Liver (tissue), 9 donors: ENCODE data around the gene BCL2L11. TPM values are rescaled to one million over a fixed set of nuclear protein-coding genes. Genes with fewer than 3 reads are reported as not detected.
A peak's percentile ranks its signal among the peaks of the same experiment; 100 is the strongest.

Experiments
- DNase-seq: peaks from one replicate; pipeline ENCODE4 v3.0.0-alpha.2; 2017; ENCODE audit warnings: low spot score
- H3K27ac ChIP-seq, 2 donors: one replicate each; pipeline ENCODE4 v1.7.0; 2013; ENCODE audit warnings: inconsistent platforms in 2 of 2, low read length in 2 of 2, control low read depth in 1 of 2, low read depth in 1 of 2, mild to moderate bottlenecking in 1 of 2
- H3K27me3 ChIP-seq, 4 donors: one replicate each; pipeline versions ENCODE4 v1.6.1 to v1.7.0; 2013; ENCODE audit warnings: low read length in 3 of 4, inconsistent platforms in 1 of 4, mild to moderate bottlenecking in 1 of 4, moderate library complexity in 1 of 4; ENCODE audit not compliant: control insufficient read depth in 4 of 4, insufficient read depth in 4 of 4
- H3K36me3 ChIP-seq, 4 donors: one replicate each; pipeline versions ENCODE4 v1.6.1 to v1.7.0; 2013; ENCODE audit warnings: low read length in 3 of 4, mild to moderate bottlenecking in 3 of 4, low read depth in 1 of 4, moderate library complexity in 1 of 4; ENCODE audit not compliant: control insufficient read depth in 4 of 4, insufficient read depth in 3 of 4
- H3K4me1 ChIP-seq, 4 donors: one replicate each; pipeline versions ENCODE4 v1.6.1 to v1.7.0; 2013; ENCODE audit warnings: low read length in 3 of 4, mild to moderate bottlenecking in 3 of 4, moderate library complexity in 1 of 4; ENCODE audit not compliant: control insufficient read depth in 4 of 4, insufficient read depth in 4 of 4
- H3K4me3 ChIP-seq, 3 donors: one replicate each; pipeline versions ENCODE4 v1.6.1 to v1.7.0; 2013; ENCODE audit warnings: low read length in 3 of 3, control low read depth in 1 of 3, low read depth in 1 of 3, mild to moderate bottlenecking in 1 of 3
- H3K9ac ChIP-seq, 2 donors: one replicate each; pipeline ENCODE4 v1.7.0; 2013; ENCODE audit warnings: low read length in 2 of 2, mild to moderate bottlenecking in 2 of 2, moderate library complexity in 2 of 2, control low read depth in 1 of 2, low read depth in 1 of 2
- H3K9me3 ChIP-seq, 4 donors: one replicate each; pipeline versions ENCODE4 v1.6.1 to v1.7.0; 2013; ENCODE audit warnings: low read length in 3 of 4; ENCODE audit not compliant: control insufficient read depth in 4 of 4
- EGR1 ChIP-seq, 2 donors: IDR thresholded peaks; 2 replicates each; pipeline ENCODE4 v1.6.1; 2016 to 2018; ENCODE audit warnings: antibody characterized with exemption in 2 of 2, low read depth in 2 of 2
- FOXA1 ChIP-seq: IDR thresholded peaks from 2 replicates; pipeline ENCODE4 v1.6.1; 2016; ENCODE audit warnings: antibody characterized with exemption
- FOXA2 ChIP-seq: IDR thresholded peaks from 2 replicates; pipeline ENCODE4 v1.6.1; 2016; ENCODE audit warnings: antibody characterized with exemption
- GABPA ChIP-seq, 2 donors: IDR thresholded peaks in 1 of 2; conservative IDR thresholded peaks in 1 of 2; 2 replicates each; pipeline ENCODE4 v1.6.1; 2016; ENCODE audit warnings: antibody characterized with exemption in 2 of 2, mild to moderate bottlenecking in 1 of 2, moderate library complexity in 1 of 2
- HNF4A ChIP-seq, 2 donors: conservative IDR thresholded peaks; 2 replicates each; pipeline ENCODE4 v1.6.1; 2016; ENCODE audit warnings: antibody characterized with exemption in 2 of 2, mild to moderate bottlenecking in 2 of 2
- HNF4G ChIP-seq: IDR thresholded peaks from 2 replicates; pipeline ENCODE4 v1.6.1; 2016; ENCODE audit warnings: antibody characterized with exemption
- JUND ChIP-seq, 2 donors: IDR thresholded peaks; 2 replicates each; pipeline ENCODE4 v1.6.1; 2016; ENCODE audit warnings: antibody characterized with exemption in 2 of 2
- NR2F2 ChIP-seq: IDR thresholded peaks from 2 replicates; pipeline ENCODE4 v1.6.1; 2016; ENCODE audit warnings: antibody characterized with exemption
- RAD21 ChIP-seq, 2 donors: IDR thresholded peaks; 2 replicates each; pipeline ENCODE4 v1.6.1; 2016; ENCODE audit warnings: antibody characterized with exemption in 2 of 2, mild to moderate bottlenecking in 2 of 2
- RXRA ChIP-seq, 2 donors: IDR thresholded peaks; 2 replicates each; pipeline ENCODE4 v1.6.1; 2017 to 2018; ENCODE audit warnings: antibody characterized with exemption in 2 of 2, mild to moderate bottlenecking in 1 of 2
- TAF1 ChIP-seq: conservative IDR thresholded peaks from 2 replicates; pipeline ENCODE4 v1.6.1; 2016; ENCODE audit warnings: antibody characterized with exemption, mild to moderate bottlenecking
- YY1 ChIP-seq: IDR thresholded peaks from 2 replicates; pipeline ENCODE4 v1.6.1; 2016; ENCODE audit warnings: antibody characterized with exemption, mild to moderate bottlenecking
- WGBS: extraction: QIAGEN DNeasy Blood & Tissue Kit; methylation state at CpG from one replicate; pipeline ENCODE4 v1.1.7; 2013; 5-methylcytosine and 5-hydroxymethylcytosine counted together
- polyA plus RNA-seq, 2 donors: library from polyadenylated mRNA; stranded (reverse) in 1 of 2; unstranded in 1 of 2; fragments of 200-250 nt in 1 of 2; fragments of >200 nt in 1 of 2; fragmentation: Nextera tagmentation in 1 of 2; extraction: Ambion mirVana in 1 of 2; gene quantifications; one replicate each; pipeline versions ENCODE4 v1.2.1 to v1.2.3, GENCODE V29; 2013 to 2015
- total RNA-seq, 2 donors: library from RNA; depleted of rRNA; stranded (reverse); fragments of >200 nt; gene quantifications; one replicate each; pipeline ENCODE4 v1.2.3, GENCODE V29; 2014
- TF ChIP-seq, protein P1 (sequence below): fragments of 150-350 bp; IDR thresholded peaks from 2 replicates; pipeline ENCODE4 v1.5.1; 2017; ENCODE audit warnings: improper control_type of control experiment, low read depth, low read length; ENCODE audit not compliant: missing input control
- TF ChIP-seq, protein P2 (sequence below): IDR thresholded peaks from 2 replicates; pipeline ENCODE4 v1.6.1; 2016; ENCODE audit warnings: antibody characterized with exemption
- TF ChIP-seq, protein P3 (sequence below): IDR thresholded peaks from 2 replicates; pipeline ENCODE4 v1.6.1; 2016; ENCODE audit warnings: antibody characterized with exemption, mild to moderate bottlenecking
- donor health status: healthy.
- donor health status: healthy.
- donor health status: healthy.
- donor health status: healthy.
- donor health status: healthy.

BCL2L11 gene
- total and polyA plus RNA-seq, 4 donors: 5.0 to 19.5 (median 12.2) TPM

DNA sequence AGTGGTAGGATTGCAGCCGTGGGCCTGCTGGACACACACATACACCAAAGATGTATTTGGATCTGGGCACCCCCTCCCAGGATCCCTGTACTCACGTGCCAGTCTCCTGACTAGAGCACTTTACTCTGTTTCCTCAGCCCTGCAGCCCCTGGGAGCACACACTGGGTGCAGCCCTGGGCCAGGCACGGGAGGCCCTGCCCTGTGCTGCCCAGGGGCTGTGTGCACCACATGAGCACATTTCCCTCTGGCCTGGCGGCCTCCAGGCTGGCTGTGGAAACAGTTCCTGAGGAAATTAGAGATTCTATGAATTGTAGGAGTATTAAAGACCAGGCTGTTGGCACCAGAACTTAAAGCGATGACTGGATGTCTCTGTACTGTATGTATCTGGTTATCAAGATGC lies 45.4 kb downstream of the BCL2L11 start:
- 96% methylated on average over 5 of the region's 5 CpGs for WGBS
- Histone ChIP-seq H3K27me3 (no peaks in the 10 kb centered on the region), H3K36me3 (peaks cover 3 to 33% (median 22%) of the 10 kb centered on the region in 4 donors), H3K9ac (no peak overlapping the region), H3K4me1 (peaks cover 9 to 21% (median 18%) of the 10 kb centered on the region in 4 donors), H3K4me3 (no peak overlapping the region), H3K9me3 (no peaks in the 10 kb centered on the region), H3K27ac (no peak overlapping the region)
- no peak for DNase-seq
- TF ChIP-seq GABPA (IDR thresholded peaks at IDR 0.05 in 1 of 2, conservative IDR thresholded peaks at IDR 0.05 in 1 of 2) (no peak), FOXA1 (no peak), EGR1 (IDR thresholded peaks at IDR 0.05; ENCODE audit: low read depth in 2 of 2) (no peak), NR2F2 (no peak), HNF4G (no peak)
- TF ChIP-seq, protein P1, sequence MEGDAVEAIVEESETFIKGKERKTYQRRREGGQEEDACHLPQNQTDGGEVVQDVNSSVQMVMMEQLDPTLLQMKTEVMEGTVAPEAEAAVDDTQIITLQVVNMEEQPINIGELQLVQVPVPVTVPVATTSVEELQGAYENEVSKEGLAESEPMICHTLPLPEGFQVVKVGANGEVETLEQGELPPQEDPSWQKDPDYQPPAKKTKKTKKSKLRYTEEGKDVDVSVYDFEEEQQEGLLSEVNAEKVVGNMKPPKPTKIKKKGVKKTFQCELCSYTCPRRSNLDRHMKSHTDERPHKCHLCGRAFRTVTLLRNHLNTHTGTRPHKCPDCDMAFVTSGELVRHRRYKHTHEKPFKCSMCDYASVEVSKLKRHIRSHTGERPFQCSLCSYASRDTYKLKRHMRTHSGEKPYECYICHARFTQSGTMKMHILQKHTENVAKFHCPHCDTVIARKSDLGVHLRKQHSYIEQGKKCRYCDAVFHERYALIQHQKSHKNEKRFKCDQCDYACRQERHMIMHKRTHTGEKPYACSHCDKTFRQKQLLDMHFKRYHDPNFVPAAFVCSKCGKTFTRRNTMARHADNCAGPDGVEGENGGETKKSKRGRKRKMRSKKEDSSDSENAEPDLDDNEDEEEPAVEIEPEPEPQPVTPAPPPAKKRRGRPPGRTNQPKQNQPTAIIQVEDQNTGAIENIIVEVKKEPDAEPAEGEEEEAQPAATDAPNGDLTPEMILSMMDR: no peak
- TF ChIP-seq, protein P2, sequence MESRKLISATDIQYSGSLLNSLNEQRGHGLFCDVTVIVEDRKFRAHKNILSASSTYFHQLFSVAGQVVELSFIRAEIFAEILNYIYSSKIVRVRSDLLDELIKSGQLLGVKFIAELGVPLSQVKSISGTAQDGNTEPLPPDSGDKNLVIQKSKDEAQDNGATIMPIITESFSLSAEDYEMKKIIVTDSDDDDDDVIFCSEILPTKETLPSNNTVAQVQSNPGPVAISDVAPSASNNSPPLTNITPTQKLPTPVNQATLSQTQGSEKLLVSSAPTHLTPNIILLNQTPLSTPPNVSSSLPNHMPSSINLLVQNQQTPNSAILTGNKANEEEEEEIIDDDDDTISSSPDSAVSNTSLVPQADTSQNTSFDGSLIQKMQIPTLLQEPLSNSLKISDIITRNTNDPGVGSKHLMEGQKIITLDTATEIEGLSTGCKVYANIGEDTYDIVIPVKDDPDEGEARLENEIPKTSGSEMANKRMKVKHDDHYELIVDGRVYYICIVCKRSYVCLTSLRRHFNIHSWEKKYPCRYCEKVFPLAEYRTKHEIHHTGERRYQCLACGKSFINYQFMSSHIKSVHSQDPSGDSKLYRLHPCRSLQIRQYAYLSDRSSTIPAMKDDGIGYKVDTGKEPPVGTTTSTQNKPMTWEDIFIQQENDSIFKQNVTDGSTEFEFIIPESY: no peak

DNA sequence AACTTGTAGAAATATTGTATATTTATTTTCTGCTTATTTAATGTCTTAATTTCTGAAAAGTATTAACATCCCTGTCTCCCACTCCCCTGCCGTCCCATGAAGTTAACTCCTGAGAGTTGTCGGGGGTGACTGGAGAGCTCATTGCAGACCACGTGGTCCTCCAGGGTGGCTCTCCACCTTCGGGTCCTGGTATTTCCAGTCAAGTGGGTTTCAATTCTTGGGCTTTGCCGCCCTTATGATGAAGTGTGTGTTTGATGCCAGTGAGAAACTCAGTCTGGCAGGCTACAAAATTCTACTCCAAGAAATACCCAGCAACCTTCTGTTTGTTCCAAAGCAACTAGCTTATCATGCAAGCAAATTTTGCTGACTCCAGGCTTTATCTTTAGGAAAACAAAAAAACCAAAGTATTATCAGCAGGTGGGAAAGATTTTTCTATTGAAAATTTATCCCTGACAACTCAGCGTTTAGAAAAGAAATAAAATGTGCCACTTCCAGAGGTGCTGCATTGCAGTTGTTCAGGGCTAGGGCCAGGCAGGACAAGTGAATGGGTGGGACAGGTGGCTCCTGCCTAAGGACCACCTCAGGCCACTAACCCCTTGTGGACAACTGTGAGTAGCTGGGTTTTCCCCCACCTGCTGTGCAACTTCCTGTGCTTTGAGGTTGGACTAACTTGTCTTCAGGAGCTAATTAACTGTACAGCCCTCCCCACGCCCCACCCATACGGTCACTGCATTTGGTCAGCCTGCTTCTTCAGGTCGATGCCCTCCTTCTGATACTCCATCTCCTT lies 46.6 kb downstream of the BCL2L11 start:
- H3K36me3 ChIP-seq: peaks cover 3 to 33% (median 22%) of the 10 kb centered on the region in 4 donors
- H3K27ac ChIP-seq: no peak overlapping the region
- no peaks in the 10 kb centered on the region for H3K27me3 ChIP-seq
- DNase-seq: peak; percentile 51
- no peak overlapping the region for H3K4me3 ChIP-seq
- no peak for TF ChIP-seq GABPA (IDR thresholded peaks at IDR 0.05 in 1 of 2, conservative IDR thresholded peaks at IDR 0.05 in 1 of 2)
- no peak for TF ChIP-seq FOXA1
- no peak for TF ChIP-seq JUND (IDR thresholded peaks at IDR 0.05)
- TF ChIP-seq NR2F2: no peak
- no peak for TF ChIP-seq FOXA2
- TF ChIP-seq, protein P1: no peak
- no peak for TF ChIP-seq RXRA (IDR thresholded peaks at IDR 0.05)
- TF ChIP-seq EGR1 (IDR thresholded peaks at IDR 0.05; ENCODE audit: low read depth in 2 of 2): no peak
- TF ChIP-seq HNF4A (conservative IDR thresholded peaks at IDR 0.05): no peak
- no peak for TF ChIP-seq RAD21 (IDR thresholded peaks at IDR 0.05)
- no peak for TF ChIP-seq YY1
- TF ChIP-seq, protein P3, sequence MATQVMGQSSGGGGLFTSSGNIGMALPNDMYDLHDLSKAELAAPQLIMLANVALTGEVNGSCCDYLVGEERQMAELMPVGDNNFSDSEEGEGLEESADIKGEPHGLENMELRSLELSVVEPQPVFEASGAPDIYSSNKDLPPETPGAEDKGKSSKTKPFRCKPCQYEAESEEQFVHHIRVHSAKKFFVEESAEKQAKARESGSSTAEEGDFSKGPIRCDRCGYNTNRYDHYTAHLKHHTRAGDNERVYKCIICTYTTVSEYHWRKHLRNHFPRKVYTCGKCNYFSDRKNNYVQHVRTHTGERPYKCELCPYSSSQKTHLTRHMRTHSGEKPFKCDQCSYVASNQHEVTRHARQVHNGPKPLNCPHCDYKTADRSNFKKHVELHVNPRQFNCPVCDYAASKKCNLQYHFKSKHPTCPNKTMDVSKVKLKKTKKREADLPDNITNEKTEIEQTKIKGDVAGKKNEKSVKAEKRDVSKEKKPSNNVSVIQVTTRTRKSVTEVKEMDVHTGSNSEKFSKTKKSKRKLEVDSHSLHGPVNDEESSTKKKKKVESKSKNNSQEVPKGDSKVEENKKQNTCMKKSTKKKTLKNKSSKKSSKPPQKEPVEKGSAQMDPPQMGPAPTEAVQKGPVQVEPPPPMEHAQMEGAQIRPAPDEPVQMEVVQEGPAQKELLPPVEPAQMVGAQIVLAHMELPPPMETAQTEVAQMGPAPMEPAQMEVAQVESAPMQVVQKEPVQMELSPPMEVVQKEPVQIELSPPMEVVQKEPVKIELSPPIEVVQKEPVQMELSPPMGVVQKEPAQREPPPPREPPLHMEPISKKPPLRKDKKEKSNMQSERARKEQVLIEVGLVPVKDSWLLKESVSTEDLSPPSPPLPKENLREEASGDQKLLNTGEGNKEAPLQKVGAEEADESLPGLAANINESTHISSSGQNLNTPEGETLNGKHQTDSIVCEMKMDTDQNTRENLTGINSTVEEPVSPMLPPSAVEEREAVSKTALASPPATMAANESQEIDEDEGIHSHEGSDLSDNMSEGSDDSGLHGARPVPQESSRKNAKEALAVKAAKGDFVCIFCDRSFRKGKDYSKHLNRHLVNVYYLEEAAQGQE: no peak
- no peak for TF ChIP-seq TAF1
- H3K4me1 ChIP-seq: peaks cover 3 to 10% (median 8%) of the 10 kb centered on the region in 4 donors
- no peaks in the 10 kb centered on the region for H3K9me3 ChIP-seq
- WGBS: 90% methylated on average over 9 of the region's 9 CpGs
- H3K9ac ChIP-seq: no peak overlapping the region
